K562 (cell line): ENCODE results near the gene PPT2. TPM values are rescaled to one million over a fixed set of nuclear protein-coding genes. Genes with fewer than 3 reads are reported as not detected.

ENCODE experiments used
- ARID3B ChIP-seq: fragments of 250-450 bp; sonication (Bioruptor Pico); IDR thresholded peaks from 2 replicates; pipeline ENCODE4 v1.4.0; 2020; ENCODE audit warnings: borderline replicate concordance
- ATF1 ChIP-seq, 2 experiments: fragments of 450-650 bp in 1 of 2; IDR thresholded peaks; 2 replicates each; pipeline ENCODE4 v1.6.1; 2016; ENCODE audit warnings: missing compliant biosample characterization in 1 of 2, missing genetic modification characterization in 1 of 2
- BRCA1 ChIP-seq, 2 experiments: fragments of 450-650 bp in 1 of 2; sonication (generic) in 1 of 2; formaldehyde crosslinking in 1 of 2; IDR thresholded peaks; 2 replicates each; pipeline versions ENCODE4 v1.5.0 to v1.6.1; 2017 to 2020; ENCODE audit warnings: mild to moderate bottlenecking in 1 of 2, missing genetic modification reagents in 1 of 2
- CTCFL ChIP-seq: IDR thresholded peaks from 2 replicates; pipeline ENCODE4 v1.6.1; 2011; ENCODE audit warnings: borderline replicate concordance, low read depth, mild to moderate bottlenecking, moderate library complexity, low read length; ENCODE audit not compliant: insufficient read depth, poor library complexity, severe bottlenecking
- ETV6 ChIP-seq, 3 experiments: fragments of 150-350 bp in 1 of 3; sonication (generic) in 1 of 3; formaldehyde crosslinking in 1 of 3; IDR thresholded peaks; 2 replicates each; pipeline versions ENCODE4 v1.6.1 to v1.8.0; 2014 to 2022; ENCODE audit warnings: borderline replicate concordance in 2 of 3, low read depth in 2 of 3, antibody characterized with exemption in 1 of 3, low read length in 1 of 3, mild to moderate bottlenecking in 1 of 3, missing genetic modification reagents in 1 of 3
- NCOA6 ChIP-seq: fragments of 450-650 bp; IDR thresholded peaks from 2 replicates; pipeline ENCODE4 v1.6.1; 2017; ENCODE audit warnings: mild to moderate bottlenecking
- NR2C2 ChIP-seq, 2 experiments: fragments of 200-800 bp in 1 of 2; sonication (Bioruptor generic) in 1 of 2; sonication (generic) in 1 of 2; formaldehyde crosslinking in 1 of 2; IDR thresholded peaks; 2 replicates each; pipeline versions ENCODE4 v1.6.1 to v1.8.0; 2016 to 2022; ENCODE audit warnings: mild to moderate bottlenecking in 1 of 2, missing compliant biosample characterization in 1 of 2, missing genetic modification characterization in 1 of 2, missing genetic modification reagents in 1 of 2
- NR3C1 ChIP-seq: sonication (generic); formaldehyde crosslinking; IDR thresholded peaks from 2 replicates; pipeline ENCODE4 v1.8.1; 2022; ENCODE audit warnings: missing genetic modification reagents
- SRSF7 ChIP-seq: fragments of 200-400 bp; formaldehyde crosslinking; optimal IDR thresholded peaks from 2 replicates; pipeline ENCODE3; 2017; ENCODE audit warnings: mild to moderate bottlenecking, low read depth, low read length
- ZNF316 ChIP-seq: fragments of 450-650 bp; IDR thresholded peaks from 2 replicates; pipeline ENCODE4 v1.6.1; 2016
- ZNF778 ChIP-seq: fragments of 450-650 bp; formaldehyde crosslinking; IDR thresholded peaks from 2 replicates; pipeline ENCODE4 v1.4.0; 2020; ENCODE audit warnings: mild to moderate bottlenecking, moderate library complexity
- ZSCAN32 ChIP-seq: fragments of 450-650 bp; formaldehyde crosslinking; IDR thresholded peaks from 2 replicates; pipeline ENCODE4 v1.4.0; 2020; ENCODE audit warnings: mild to moderate bottlenecking, moderate library complexity
- polyA plus RNA-seq, 8 experiments: library from polyadenylated mRNA; depleted of rRNA in 4 of 8; stranded (reverse) in 5 of 8; unstranded in 3 of 8; fragments of >200 nt; fragmentation: Nextera tagmentation in 2 of 8; fragmentation: Illumina TruSeq in 1 of 8; extraction: Ambion mirVana in 2 of 8; extraction: Trizol in 1 of 8; gene quantifications; 2 replicates each; pipeline versions ENCODE4 v1.2.1 to v1.2.3, GENCODE V29; 2011 to 2014; ENCODE audit warnings: inconsistent platforms in 1 of 8, missing spikeins in 1 of 8
- total RNA-seq, 7 experiments: library from RNA; depleted of rRNA in 6 of 7; stranded (reverse); fragments of >200 nt in 6 of 7; fragmentation: Illumina TruSeq in 2 of 7; extraction: Trizol in 2 of 7; gene quantifications; 2 replicates each; pipeline versions ENCODE4 v1.2.1 to v1.2.3, GENCODE V29; 2011 to 2021; ENCODE audit warnings: low replicate concordance in 1 of 7
- TF ChIP-seq, protein P1 (sequence below): fragments of 200-800 bp; sonication (Bioruptor generic); IDR thresholded peaks from 2 replicates; pipeline ENCODE4 v1.6.1; 2017; ENCODE audit warnings: missing genetic modification characterization, missing compliant biosample characterization
- TF ChIP-seq, protein P2 (sequence below): sonication (generic); formaldehyde crosslinking; IDR thresholded peaks from 2 replicates; pipeline ENCODE4 v1.9.0; 2022; ENCODE audit warnings: mild to moderate bottlenecking, missing genetic modification reagents
- TF ChIP-seq, protein P3 (sequence below): IDR thresholded peaks from 3 replicates; pipeline ENCODE4 v1.6.1; 2011; ENCODE audit warnings: borderline replicate concordance, mild to moderate bottlenecking; ENCODE audit not compliant: insufficient read length, insufficient read depth

PPT2 gene
- total and polyA plus RNA-seq, 9 of the 15 experiments (the other 6 are each of a cell fraction or from before 2014, with no cell fraction given): 27.4 to 98.8 (median 69.9) TPM

GRCh38 chr6:32175711-32176475 is 22.0 kb downstream of the PPT2 start, which contains the start of gene AGPAT1 (continued):
- TF ChIP-seq, protein P1, sequence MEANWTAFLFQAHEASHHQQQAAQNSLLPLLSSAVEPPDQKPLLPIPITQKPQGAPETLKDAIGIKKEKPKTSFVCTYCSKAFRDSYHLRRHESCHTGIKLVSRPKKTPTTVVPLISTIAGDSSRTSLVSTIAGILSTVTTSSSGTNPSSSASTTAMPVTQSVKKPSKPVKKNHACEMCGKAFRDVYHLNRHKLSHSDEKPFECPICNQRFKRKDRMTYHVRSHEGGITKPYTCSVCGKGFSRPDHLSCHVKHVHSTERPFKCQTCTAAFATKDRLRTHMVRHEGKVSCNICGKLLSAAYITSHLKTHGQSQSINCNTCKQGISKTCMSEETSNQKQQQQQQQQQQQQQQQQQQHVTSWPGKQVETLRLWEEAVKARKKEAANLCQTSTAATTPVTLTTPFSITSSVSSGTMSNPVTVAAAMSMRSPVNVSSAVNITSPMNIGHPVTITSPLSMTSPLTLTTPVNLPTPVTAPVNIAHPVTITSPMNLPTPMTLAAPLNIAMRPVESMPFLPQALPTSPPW (CRISPR knock-in tag): peak; percentile 100
- TF ChIP-seq NCOA6: no peak
- no peak for TF ChIP-seq ZNF778 (CRISPR knock-in tag)
- TF ChIP-seq, protein P2, sequence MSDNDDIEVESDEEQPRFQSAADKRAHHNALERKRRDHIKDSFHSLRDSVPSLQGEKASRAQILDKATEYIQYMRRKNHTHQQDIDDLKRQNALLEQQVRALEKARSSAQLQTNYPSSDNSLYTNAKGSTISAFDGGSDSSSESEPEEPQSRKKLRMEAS (CRISPR knock-in tag): peak; percentile 26; the same call in 1 of the 2 replicates
- TF ChIP-seq NR3C1 (CRISPR knock-in tag): no peak
- peak; percentile 20; the same call in 1 of the 2 replicates for TF ChIP-seq ZNF316
- TF ChIP-seq ETV6 (IDR thresholded peaks at IDR 0.05; ENCODE audit: borderline replicate concordance in 1 of 2, low read depth in 2 of 2, low read length in 1 of 2): no peak
- no peak for TF ChIP-seq ETV6 (CRISPR knock-in tag; IDR thresholded peaks at IDR 0.05; ENCODE audit: borderline replicate concordance)
- no peak for TF ChIP-seq ARID3B
- no peak for TF ChIP-seq CTCFL
- no peak for TF ChIP-seq BRCA1 (IDR thresholded peaks at IDR 0.05)
- no peak for TF ChIP-seq BRCA1 (CRISPR knock-in tag; IDR thresholded peaks at IDR 0.05)
- TF ChIP-seq SRSF7: no peak
- TF ChIP-seq ZSCAN32: no peak
- TF ChIP-seq, protein P3, sequence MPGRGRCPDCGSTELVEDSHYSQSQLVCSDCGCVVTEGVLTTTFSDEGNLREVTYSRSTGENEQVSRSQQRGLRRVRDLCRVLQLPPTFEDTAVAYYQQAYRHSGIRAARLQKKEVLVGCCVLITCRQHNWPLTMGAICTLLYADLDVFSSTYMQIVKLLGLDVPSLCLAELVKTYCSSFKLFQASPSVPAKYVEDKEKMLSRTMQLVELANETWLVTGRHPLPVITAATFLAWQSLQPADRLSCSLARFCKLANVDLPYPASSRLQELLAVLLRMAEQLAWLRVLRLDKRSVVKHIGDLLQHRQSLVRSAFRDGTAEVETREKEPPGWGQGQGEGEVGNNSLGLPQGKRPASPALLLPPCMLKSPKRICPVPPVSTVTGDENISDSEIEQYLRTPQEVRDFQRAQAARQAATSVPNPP: no peak
- no peak for TF ChIP-seq ATF1 (CRISPR knock-in tag; IDR thresholded peaks at IDR 0.05)
- peak; percentile 47 for TF ChIP-seq ATF1 (tag; IDR thresholded peaks at IDR 0.05)
- TF ChIP-seq NR2C2 (CRISPR knock-in tag; IDR thresholded peaks at IDR 0.05): no peak
- TF ChIP-seq NR2C2 (tag; IDR thresholded peaks at IDR 0.05): peak; percentile 65; the same call in 1 of the 2 replicates
